K562 (cell line): ENCODE results near the gene CCDC78. TPM values are rescaled to one million over a fixed set of nuclear protein-coding genes. Genes with fewer than 3 reads are reported as not detected.

ENCODE experiments used
- ATAC-seq: fragments of 200-7000 bp; cut with Tn5 transposase; 3 replicates; pipeline ENCODE4 v1.9.1; 2020; ENCODE audit warnings: moderate library complexity
- BruUV-seq: library from RNA; stranded (reverse); fragments of 400-500 nt; replicated peaks from 2 replicates; lab custom pipeline; 2021; lab: Mats Ljungman, UMichigan
- CTCF ChIA-PET: fragments of 300-600 bp; formaldehyde crosslinking; extraction: SDS; loops from one replicate; lab custom pipeline; 2021; ENCODE audit warnings: low intra/inter-chr PET ratio; lab: Yijun Ruan, JAX
- POLR2A ChIA-PET: fragments of 300-600, 350-650 bp; sonication (Branson Sonifier 250); formaldehyde crosslinking; extraction: SDS; loops from one replicate; lab custom pipeline; 2021; ENCODE audit warnings: antibody characterized with exemption, inconsistent platforms; lab: Yijun Ruan, JAX
- DNase-seq, 4 experiments: peaks; one replicate each; pipeline versions ENCODE4 v3.0.0 to v3.0.0-alpha.2; 2011 to 2018; ENCODE audit warnings: low spot score in 3 of 4, mixed read lengths in 3 of 4; ENCODE audit errors: extremely low read depth in 1 of 4
- FAIRE-seq: peaks from 2 replicates; lab custom pipeline; 2011; peaks lifted over from hg19 to GRCh38; lab: Jason Lieb, UNC
- H2AFZ ChIP-seq: 2 replicates; pipeline ENCODE4 v1.6.0; 2011; ENCODE audit warnings: low read depth, low read length, control low read depth, inconsistent platforms
- H3K27ac ChIP-seq: fragments of 200-600 bp; 3 replicates; pipeline ENCODE4 v1.8.0; 2011; ENCODE audit warnings: low read depth, mild to moderate bottlenecking, control low read depth, inconsistent platforms, low read length, moderate library complexity, mixed read lengths; ENCODE audit errors: extremely low read depth
- H3K27me3 ChIP-seq, 2 experiments: fragments of 300-600 bp in 1 of 2; 2 replicates in 1 of 2; 3 replicates in 1 of 2; pipeline versions ENCODE4 v1.6.0 to v1.8.0; 2011; ENCODE audit warnings: inconsistent platforms in 2 of 2, low read length in 2 of 2, mild to moderate bottlenecking in 1 of 2, mixed read lengths in 1 of 2, moderate library complexity in 1 of 2; ENCODE audit not compliant: control insufficient read depth in 2 of 2, insufficient read depth in 2 of 2
- H3K36me3 ChIP-seq: fragments of 300-600 bp; 3 replicates; pipeline ENCODE4 v1.8.0; 2011; ENCODE audit warnings: mild to moderate bottlenecking, low read length, inconsistent platforms; ENCODE audit not compliant: control insufficient read depth, insufficient read depth
- H3K4me1 ChIP-seq, 2 experiments: fragments of 200-600 bp in 1 of 2; replicated peaks in 1 of 2; 2 replicates in 1 of 2; 3 replicates in 1 of 2; pipeline versions ENCODE4 v1.5.1 to v1.8.0; 2011; ENCODE audit warnings: inconsistent platforms in 2 of 2, low read length in 2 of 2, mild to moderate bottlenecking in 1 of 2, mixed read lengths in 1 of 2, moderate library complexity in 1 of 2; ENCODE audit not compliant: control insufficient read depth in 2 of 2, insufficient read depth in 2 of 2
- H3K4me2 ChIP-seq: 2 replicates; pipeline ENCODE4 v1.6.1; 2011; ENCODE audit warnings: low read length, control low read depth, inconsistent platforms, mixed read lengths; ENCODE audit not compliant: insufficient read depth
- H3K4me3 ChIP-seq: fragments of 200-600 bp; sonication (generic), shearing (Covaris generic); 2 replicates; pipeline ENCODE4 v1.5.1; 2016; ENCODE audit warnings: control low read depth, inconsistent platforms
- H3K79me2 ChIP-seq: fragments of 200-600 bp; 3 replicates; pipeline ENCODE4 v1.8.0; 2011; ENCODE audit warnings: low read length, inconsistent platforms; ENCODE audit not compliant: control insufficient read depth, insufficient read depth
- H3K9ac ChIP-seq, 2 experiments: 2 replicates each; pipeline versions ENCODE4 v1.6.0 to v1.6.1; 2011; ENCODE audit warnings: low read depth in 2 of 2, low read length in 2 of 2, control low read depth in 1 of 2, inconsistent platforms in 1 of 2, mild to moderate bottlenecking in 1 of 2, mixed read lengths in 1 of 2; ENCODE audit not compliant: insufficient read depth in 1 of 2
- H3K9me1 ChIP-seq: one replicate; pipeline ENCODE4 v1.6.0; 2011; ENCODE audit warnings: inconsistent platforms, mild to moderate bottlenecking, low read length, moderate library complexity; ENCODE audit not compliant: control insufficient read depth, insufficient read depth
- H3K9me3 ChIP-seq: replicated peaks from 2 replicates; pipeline ENCODE4 v1.5.1; 2011; ENCODE audit warnings: low read depth, low read length, inconsistent platforms; ENCODE audit not compliant: control insufficient read depth, insufficient read depth
- H4K20me1 ChIP-seq: replicated peaks from 2 replicates; pipeline ENCODE4 v1.6.1; 2011; ENCODE audit warnings: low read length, inconsistent platforms, mixed read lengths; ENCODE audit not compliant: control insufficient read depth, insufficient read depth
- BRF2 ChIP-seq: IDR thresholded peaks from 3 replicates; pipeline ENCODE4 v1.6.1; 2011; ENCODE audit warnings: borderline replicate concordance, mild to moderate bottlenecking; ENCODE audit not compliant: insufficient read length, insufficient read depth
- CREB3L1 ChIP-seq: fragments of 450-650 bp; IDR thresholded peaks from 2 replicates; pipeline ENCODE4 v1.6.1; 2014; ENCODE audit warnings: low read depth, mild to moderate bottlenecking, moderate library complexity, borderline replicate concordance
- DPF2 ChIP-seq: fragments of 450-650 bp; IDR thresholded peaks from 2 replicates; pipeline ENCODE4 v1.6.1; 2016
- FOXM1 ChIP-seq, 2 experiments: fragments of 450-650 bp in 1 of 2; sonication (generic) in 1 of 2; formaldehyde crosslinking in 1 of 2; IDR thresholded peaks; 2 replicates each; pipeline versions ENCODE4 v1.6.1 to v1.9.0; 2017 to 2022; ENCODE audit warnings: low read depth in 2 of 2, mild to moderate bottlenecking in 2 of 2, missing genetic modification reagents in 1 of 2, moderate library complexity in 1 of 2
- L3MBTL2 ChIP-seq: fragments of 450-650 bp; IDR thresholded peaks from 2 replicates; pipeline ENCODE4 v1.6.1; 2016; ENCODE audit warnings: mild to moderate bottlenecking, moderate library complexity
- MAFG ChIP-seq: fragments of 450-650 bp; conservative IDR thresholded peaks from 2 replicates; pipeline ENCODE4 v1.6.1; 2016; ENCODE audit warnings: missing genetic modification characterization, missing compliant biosample characterization
- PHF21A ChIP-seq: fragments of 450-650 bp; IDR thresholded peaks from 2 replicates; pipeline ENCODE4 v1.6.1; 2017; ENCODE audit warnings: low read depth, borderline replicate concordance
- SMC3 ChIP-seq: conservative IDR thresholded peaks from 2 replicates; pipeline ENCODE4 v1.6.1; 2011; ENCODE audit warnings: low read depth, low read length, improper control_type of control experiment; ENCODE audit not compliant: insufficient read depth
- XRCC3 ChIP-seq: fragments of 450-650 bp; IDR thresholded peaks from 2 replicates; pipeline ENCODE4 v1.6.1; 2017; ENCODE audit warnings: mild to moderate bottlenecking, moderate library complexity
- ZNF134 ChIP-seq: fragments of 250-450 bp; sonication (Bioruptor Pico); conservative IDR thresholded peaks from 2 replicates; pipeline ENCODE4 v1.4.0; 2020
- ZNF316 ChIP-seq: fragments of 450-650 bp; IDR thresholded peaks from 2 replicates; pipeline ENCODE4 v1.6.1; 2016
- ZNF584 ChIP-seq: fragments of 200-800 bp; sonication (Bioruptor generic); IDR thresholded peaks from 2 replicates; pipeline ENCODE4 v1.6.1; 2016; ENCODE audit warnings: low read depth, mild to moderate bottlenecking, missing genetic modification characterization, missing compliant biosample characterization
- WGBS: fragments of 100-300 bp; shearing (Covaris generic); methylation state at CpG from one replicate; pipeline ENCODE4 v1.1.6; 2016; ENCODE audit warnings: low coverage, mixed read lengths; ENCODE audit not compliant: insufficient coverage; ENCODE audit errors: missing lambda C conversion rate; 5-methylcytosine and 5-hydroxymethylcytosine counted together
- in situ Hi-C: fragments of 300-500 bp; cut with MboI; formaldehyde crosslinking; loops from 4 replicates; pipeline ENCODE4 v1.15.0; 2018; ENCODE audit warnings: inconsistent platforms, mixed read lengths
- intact Hi-C: fragments of 100-400 bp; cut with micrococcal nuclease; formaldehyde crosslinking; loops from 2 replicates; pipeline ENCODE4 v1.14.2; 2022
- polyA plus RNA-seq, 8 experiments: library from polyadenylated mRNA; depleted of rRNA in 4 of 8; stranded (reverse) in 5 of 8; unstranded in 3 of 8; fragments of >200 nt; fragmentation: Nextera tagmentation in 2 of 8; fragmentation: Illumina TruSeq in 1 of 8; extraction: Ambion mirVana in 2 of 8; extraction: Trizol in 1 of 8; gene quantifications; 2 replicates each; pipeline versions ENCODE4 v1.2.1 to v1.2.3, GENCODE V29; 2011 to 2014; ENCODE audit warnings: inconsistent platforms in 1 of 8, missing spikeins in 1 of 8
- total RNA-seq, 7 experiments: library from RNA; depleted of rRNA in 6 of 7; stranded (reverse); fragments of >200 nt in 6 of 7; fragmentation: Illumina TruSeq in 2 of 7; extraction: Trizol in 2 of 7; gene quantifications; 2 replicates each; pipeline versions ENCODE4 v1.2.1 to v1.2.3, GENCODE V29; 2011 to 2021; ENCODE audit warnings: low replicate concordance in 1 of 7
- TF ChIP-seq, protein P1 (sequence below): fragments of 450-650 bp; IDR thresholded peaks from 2 replicates; pipeline ENCODE4 v1.6.1; 2018; ENCODE audit not compliant: partially characterized antibody
- TF ChIP-seq, protein P2 (sequence below): fragments of 250-450 bp; sonication (Bioruptor Pico); IDR thresholded peaks from 2 replicates; pipeline ENCODE4 v1.8.0; 2021; ENCODE audit warnings: moderate library complexity, mild to moderate bottlenecking, inconsistent platforms

Gene CCDC78
- total and polyA plus RNA-seq, 9 of the 15 experiments (the other 6 are each of a cell fraction or from before 2014, with no cell fraction given) = 0.24 to 17.7 (median 2.9) TPM

DNA sequence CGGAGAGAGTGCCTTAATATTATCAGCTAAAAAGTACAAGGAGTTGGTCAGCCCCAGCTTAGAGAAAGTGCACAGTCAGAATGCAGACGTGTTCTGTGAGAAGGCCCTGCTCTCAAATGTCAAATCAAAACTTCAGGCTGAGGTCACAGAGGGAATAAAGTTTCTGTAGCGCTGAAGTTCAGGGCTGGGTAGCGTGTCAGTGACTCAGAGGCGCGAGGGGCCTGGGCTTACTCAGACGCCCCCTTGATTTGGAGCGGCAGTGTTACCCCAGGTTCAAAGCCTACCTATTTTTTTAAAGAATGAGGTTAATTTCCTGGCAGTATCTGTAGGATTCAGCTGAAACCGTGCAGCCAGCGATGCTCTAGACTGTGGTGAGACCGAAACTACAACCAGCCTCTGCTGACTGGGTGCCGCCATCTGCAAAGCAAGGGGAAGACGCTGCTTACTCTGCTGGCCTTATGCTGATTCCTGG is 9.8 kb upstream of the CCDC78 start:
- Histone ChIP-seq H3K27me3 (no peaks in the 10 kb centered on the region), H3K79me2 (peaks cover 15% of the 10 kb centered on the region), H4K20me1 (no peaks in the 10 kb centered on the region; the same call in 1 of the 2 replicates), H3K4me1 (peaks cover 18 to 91% of the 10 kb centered on the region in 2 experiments), H3K9me3 (no peaks in the 10 kb centered on the region), H2AFZ (no peak overlapping the region), H3K9ac (peak overlapping the region in 1 of 2 experiments; percentile 89; a peak in 2 of 4 replicates), H3K4me2 (no peak overlapping the region), H3K9me1 (peaks cover 6% of the 10 kb centered on the region), H3K27ac (peak overlapping the region; percentile 32; the same call in 2 of the 3 replicates), H3K4me3 (no peak overlapping the region), H3K36me3 (peaks cover 78% of the 10 kb centered on the region; the same call in 2 of the 3 replicates)
- BruUV-seq = no TSS peak
- intact Hi-C loops (no loop called here), in situ Hi-C loops (no loop called here)
- FAIRE-seq = peak; percentile 72
- WGBS = 62% methylated on average over 13 of the region's 13 CpGs
- DNase-seq = no peak
- POLR2A ChIA-PET = interaction anchor here (0.6 to 3.5 kb wide), 8 partner anchors 9 to 150 kb away, joined by 3 to 25 read pairs (median 4); partner anchors contain the start of genes ANTKMT, CCDC78 and HAGHL
- no peak for ATAC-seq
- CTCF ChIA-PET = no interaction called here
- TF ChIP-seq BRF2 (no peak), XRCC3 (no peak), ZNF134 (CRISPR knock-in tag) (no peak), MAFG (peak; percentile 71), FOXM1 (IDR thresholded peaks at IDR 0.05; ENCODE audit: low read depth) (no peak), FOXM1 (CRISPR knock-in tag; IDR thresholded peaks at IDR 0.05; ENCODE audit: low read depth) (no peak), ZNF584 (no peak), PHF21A (peak; percentile 57; the same call in 1 of the 2 replicates), SMC3 (no peak), CREB3L1 (no peak), L3MBTL2 (no peak), ZNF316 (peak; percentile 55), DPF2 (0 out of 2 replicates have a peak, but pooled peaks have one; percentile 22)
- TF ChIP-seq, protein P1, sequence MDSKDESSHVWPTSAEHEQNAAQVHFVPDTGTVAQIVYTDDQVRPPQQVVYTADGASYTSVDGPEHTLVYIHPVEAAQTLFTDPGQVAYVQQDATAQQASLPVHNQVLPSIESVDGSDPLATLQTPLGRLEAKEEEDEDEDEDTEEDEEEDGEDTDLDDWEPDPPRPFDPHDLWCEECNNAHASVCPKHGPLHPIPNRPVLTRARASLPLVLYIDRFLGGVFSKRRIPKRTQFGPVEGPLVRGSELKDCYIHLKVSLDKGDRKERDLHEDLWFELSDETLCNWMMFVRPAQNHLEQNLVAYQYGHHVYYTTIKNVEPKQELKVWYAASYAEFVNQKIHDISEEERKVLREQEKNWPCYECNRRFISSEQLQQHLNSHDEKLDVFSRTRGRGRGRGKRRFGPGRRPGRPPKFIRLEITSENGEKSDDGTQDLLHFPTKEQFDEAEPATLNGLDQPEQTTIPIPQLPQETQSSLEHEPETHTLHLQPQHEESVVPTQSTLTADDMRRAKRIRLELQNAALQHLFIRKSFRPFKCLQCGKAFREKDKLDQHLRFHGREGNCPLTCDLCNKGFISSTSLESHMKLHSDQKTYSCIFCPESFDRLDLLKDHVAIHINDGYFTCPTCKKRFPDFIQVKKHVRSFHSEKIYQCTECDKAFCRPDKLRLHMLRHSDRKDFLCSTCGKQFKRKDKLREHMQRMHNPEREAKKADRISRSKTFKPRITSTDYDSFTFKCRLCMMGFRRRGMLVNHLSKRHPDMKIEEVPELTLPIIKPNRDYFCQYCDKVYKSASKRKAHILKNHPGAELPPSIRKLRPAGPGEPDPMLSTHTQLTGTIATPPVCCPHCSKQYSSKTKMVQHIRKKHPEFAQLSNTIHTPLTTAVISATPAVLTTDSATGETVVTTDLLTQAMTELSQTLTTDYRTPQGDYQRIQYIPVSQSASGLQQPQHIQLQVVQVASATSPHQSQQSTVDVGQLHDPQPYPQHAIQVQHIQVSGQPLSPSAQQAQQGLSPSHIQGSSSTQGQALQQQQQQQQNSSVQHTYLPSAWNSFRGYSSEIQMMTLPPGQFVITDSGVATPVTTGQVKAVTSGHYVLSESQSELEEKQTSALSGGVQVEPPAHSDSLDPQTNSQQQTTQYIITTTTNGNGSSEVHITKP = peak; percentile 24
- TF ChIP-seq, protein P2, sequence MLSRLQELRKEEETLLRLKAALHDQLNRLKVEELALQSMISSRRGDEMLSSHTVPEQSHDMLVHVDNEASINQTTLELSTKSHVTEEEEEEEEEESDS = no peak
